Measurements from ENCODE around the gene RGS14. TPM values are rescaled to one million over a fixed set of nuclear protein-coding genes. Genes with fewer than 3 reads are reported as not detected.

Gene RGS14
- total RNA-seq, 1 donor, result 3.5 TPM

GRCh38 chr5:177404641-177405179, 47.0 kb downstream of the RGS14 start:
- DNase-seq (ENCODE audit: low read depth), result no peak
- H3K4me3 ChIP-seq (ENCODE audit: low read depth, low read length), result peak overlapping the region; percentile 70
- no peak for TF ChIP-seq CTCF (IDR thresholded peaks at IDR 0.05; ENCODE audit: insufficient read depth, low read depth, low read length)

- no peak for TF ChIP-seq CTCF (IDR thresholded peaks at IDR 0.05; ENCODE audit: insufficient read depth, low read depth, low read length)
- DNase-seq (ENCODE audit: low read depth), result no peak
- no peak overlapping the region for H3K4me3 ChIP-seq (ENCODE audit: low read depth, low read length)
Measured at GRCh38 chr5:177405312-177405711, 47.6 kb downstream of the RGS14 start.

- no peak overlapping the region for H3K4me3 ChIP-seq (ENCODE audit: low read depth, low read length)
- no peak for DNase-seq (ENCODE audit: low read depth)
- no peak for TF ChIP-seq CTCF (IDR thresholded peaks at IDR 0.05; ENCODE audit: insufficient read depth, low read depth, low read length)
Measured at GRCh38 chr5:177405805-177406204, 48.1 kb downstream of the RGS14 start.

- DNase-seq (ENCODE audit: low read depth), result no peak
- TF ChIP-seq CTCF (IDR thresholded peaks at IDR 0.05; ENCODE audit: insufficient read depth, low read depth, low read length), result no peak
- H3K4me3 ChIP-seq (ENCODE audit: low read depth, low read length), result no peak within 1 kb of the TSS
Measured at GRCh38 chr5:177409043-177409801, 51.5 kb downstream of the RGS14 start, which contains the start of gene F12. Gene F12 (minus strand): TSS chr5:177409564. CDS start chr5:177409527, 37 bp downstream.

GRCh38 chr5:177410575-177410974, 52.9 kb downstream of the RGS14 start:
- no peak for TF ChIP-seq CTCF (IDR thresholded peaks at IDR 0.05; ENCODE audit: insufficient read depth, low read depth, low read length)
- no peak for DNase-seq (ENCODE audit: low read depth)
- no peak overlapping the region for H3K4me3 ChIP-seq (ENCODE audit: low read depth, low read length)

GRCh38 chr5:177412603-177413233, 55.0 kb downstream of the RGS14 start:
- no peak for TF ChIP-seq CTCF (IDR thresholded peaks at IDR 0.05; ENCODE audit: insufficient read depth, low read depth, low read length)
- no peak for DNase-seq (ENCODE audit: low read depth)
- H3K4me3 ChIP-seq (ENCODE audit: low read depth, low read length), result no peak overlapping the region
